SH-SY5Y (cell line): ENCODE measurements around the gene EDNRA.

Experiments used
- GATA2 ChIP-seq: IDR thresholded peaks from 2 replicates; pipeline ENCODE4 v1.6.1; 2011; ENCODE audit warnings: mild to moderate bottlenecking, low read depth, low read length
- GATA3 ChIP-seq: IDR thresholded peaks from 2 replicates; pipeline ENCODE4 v1.6.1; 2011; ENCODE audit warnings: low read depth, mild to moderate bottlenecking, low read length, moderate library complexity

Gene EDNRA

GRCh38 chr4:147487616-147488015 is 6.7 kb downstream of the EDNRA start:
- TF ChIP-seq GATA3: no peak
- no peak for TF ChIP-seq GATA2

DNA sequence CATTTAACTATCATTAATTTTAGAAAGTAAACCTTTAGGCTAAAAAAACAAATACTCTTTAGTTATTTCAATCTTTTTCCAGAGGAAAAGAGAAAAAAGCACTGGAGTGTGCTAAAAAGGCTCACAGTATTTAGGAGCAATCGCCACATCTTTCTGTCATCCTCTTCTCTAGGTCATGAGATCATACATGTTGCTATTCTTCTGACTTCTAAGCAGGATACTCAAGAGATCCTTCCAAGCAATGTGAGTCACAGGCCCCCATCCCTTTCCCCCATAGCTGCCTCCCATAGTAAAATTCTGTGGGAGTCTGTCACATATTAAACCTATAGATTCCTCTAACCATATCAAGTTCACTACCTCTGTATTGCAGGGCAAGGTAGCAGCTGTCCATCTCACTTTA is 7.7 kb downstream of the EDNRA start:
- TF ChIP-seq GATA3 (no peak), GATA2 (no peak)

- TF ChIP-seq GATA3 (no peak), GATA2 (no peak)
Observed at GRCh38 chr4:147491086-147491485, 10.2 kb downstream of the EDNRA start.

GRCh38 chr4:147492306-147492705 is 11.4 kb downstream of the EDNRA start:
- TF ChIP-seq GATA2 (no peak), GATA3 (no peak)

- no peak for TF ChIP-seq GATA3
- no peak for TF ChIP-seq GATA2
Observed at GRCh38 chr4:147492761-147493160, 11.9 kb downstream of the EDNRA start.

DNA sequence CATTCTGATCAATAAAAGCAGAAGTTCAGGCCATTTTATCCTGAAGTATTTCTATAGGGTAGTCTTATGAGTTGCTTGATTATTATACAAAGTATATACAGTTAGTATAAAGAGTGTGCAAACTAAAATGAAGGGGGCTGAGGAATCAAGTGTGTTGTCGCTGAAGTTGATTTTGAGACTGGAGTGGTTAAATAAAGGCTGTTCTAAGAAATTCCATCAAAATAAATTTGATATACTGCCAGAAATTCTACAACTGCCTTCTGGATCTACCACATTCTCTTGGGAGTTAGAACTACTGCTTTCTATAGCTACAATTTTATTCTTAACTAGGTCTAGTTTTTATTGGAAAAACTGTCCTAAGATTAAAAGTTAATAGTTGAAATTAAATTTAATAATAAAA is 12.4 kb downstream of the EDNRA start:
- no peak for TF ChIP-seq GATA2
- TF ChIP-seq GATA3: no peak

- TF ChIP-seq GATA2 (no peak), GATA3 (no peak)
Observed at GRCh38 chr4:147494301-147494700, 13.4 kb downstream of the EDNRA start.

DNA sequence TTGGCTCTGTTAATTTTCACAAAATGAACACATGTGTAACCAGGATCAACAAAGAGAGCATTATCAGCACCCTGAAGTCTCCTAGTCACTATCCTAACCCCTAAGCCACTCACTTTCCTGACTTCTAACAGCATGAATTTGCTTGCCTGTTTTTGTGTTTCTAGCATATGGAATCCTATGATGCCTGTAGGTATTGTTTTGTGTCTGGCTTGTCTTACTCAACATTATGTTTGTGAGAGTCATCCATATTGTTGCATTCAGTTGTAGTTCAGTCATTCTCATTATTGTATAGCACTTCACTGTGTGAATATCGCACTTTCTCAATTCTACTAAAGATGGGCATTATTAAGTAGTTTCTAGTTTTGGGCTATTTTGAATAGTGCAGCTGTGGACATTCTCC is 15.6 kb downstream of the EDNRA start:
- TF ChIP-seq GATA2 (no peak), GATA3 (no peak)

DNA sequence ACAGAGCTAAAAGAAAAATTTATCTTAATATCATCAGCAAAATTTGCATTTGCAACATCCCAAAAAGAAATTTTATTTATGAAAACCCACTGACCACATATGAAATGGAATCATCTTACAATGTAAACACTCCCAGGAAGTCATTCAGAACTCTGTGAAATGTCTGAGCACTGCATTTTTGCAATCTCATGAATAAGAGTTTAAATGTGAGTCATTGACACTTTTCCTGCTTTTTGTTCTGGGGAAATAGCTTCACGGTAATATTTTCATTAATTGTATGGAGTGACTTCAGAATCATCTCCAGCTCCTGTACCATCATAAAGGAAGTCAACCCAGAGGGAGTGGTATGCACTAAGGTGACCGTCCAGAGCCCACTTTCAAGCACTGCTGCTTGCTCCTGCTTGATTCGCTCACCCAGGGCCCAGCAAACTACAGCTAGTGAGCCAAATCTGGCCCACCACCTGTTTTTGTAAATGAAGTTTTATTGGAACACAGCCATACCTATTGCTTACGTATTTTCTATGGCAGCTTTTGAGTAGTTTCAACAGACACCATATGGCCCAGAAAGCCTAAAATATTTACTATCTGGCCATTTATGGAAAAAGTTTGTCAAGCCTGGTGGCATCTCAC is 17.2 kb downstream of the EDNRA start:
- TF ChIP-seq GATA2 (no peak), GATA3 (no peak)

DNA sequence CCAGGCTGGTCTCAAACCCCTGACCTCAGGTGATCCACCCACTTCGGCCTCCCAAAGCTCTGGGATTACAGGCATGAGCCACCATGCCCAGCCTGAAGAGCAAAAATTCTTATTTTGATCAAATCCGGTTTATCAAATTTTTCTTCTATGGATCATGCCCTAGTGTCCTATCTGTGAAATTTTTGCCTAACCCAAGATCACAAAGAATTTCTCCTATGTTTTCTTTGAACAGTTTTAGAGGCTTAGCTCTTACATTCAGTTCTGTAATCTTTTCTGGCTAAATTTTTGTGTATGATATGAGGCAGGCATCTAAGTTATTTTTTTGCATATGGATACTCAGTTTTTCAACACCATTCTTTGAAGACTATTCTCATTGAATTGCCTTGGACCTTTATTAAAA is 27.4 kb downstream of the EDNRA start:
- no peak for TF ChIP-seq GATA2
- no peak for TF ChIP-seq GATA3

- no peak for TF ChIP-seq GATA2
- TF ChIP-seq GATA3: no peak
Observed at GRCh38 chr4:147509386-147509785, 28.5 kb downstream of the EDNRA start.

DNA sequence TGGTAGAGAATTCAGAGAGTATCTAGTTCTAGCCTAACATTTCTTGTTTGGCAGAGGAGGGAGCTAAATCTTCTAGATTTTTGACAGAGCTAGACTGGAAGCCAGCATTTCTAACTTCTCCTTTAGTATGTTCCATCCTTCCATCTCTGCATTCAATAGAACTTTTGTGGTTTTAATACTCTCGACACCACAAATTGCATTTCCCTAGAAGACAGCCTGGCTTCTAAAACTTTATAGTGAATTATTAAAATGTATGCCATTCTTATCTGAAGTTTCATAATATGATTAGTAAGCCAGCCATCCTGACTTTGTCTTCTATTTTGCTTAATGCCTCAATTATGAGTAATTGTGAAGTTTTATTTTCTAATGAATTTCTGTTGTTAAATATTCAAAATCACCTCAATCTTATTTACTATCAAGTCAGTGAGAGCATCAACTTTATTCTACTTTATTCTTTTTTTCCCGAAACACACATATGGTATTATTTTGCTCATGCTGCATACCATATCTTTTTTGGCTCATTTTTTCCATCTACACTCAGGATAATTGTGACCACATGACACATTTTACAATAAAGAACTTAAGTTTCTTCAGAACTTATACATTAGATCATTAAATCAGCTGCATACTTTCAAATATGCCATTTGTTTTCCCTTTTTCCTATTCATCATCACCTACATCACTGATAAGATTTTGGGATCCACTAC is 30.2 kb downstream of the EDNRA start:
- TF ChIP-seq GATA3: no peak
- TF ChIP-seq GATA2: no peak

- TF ChIP-seq GATA3: no peak
- no peak for TF ChIP-seq GATA2
Observed at GRCh38 chr4:147513091-147513490, 32.2 kb downstream of the EDNRA start.

DNA sequence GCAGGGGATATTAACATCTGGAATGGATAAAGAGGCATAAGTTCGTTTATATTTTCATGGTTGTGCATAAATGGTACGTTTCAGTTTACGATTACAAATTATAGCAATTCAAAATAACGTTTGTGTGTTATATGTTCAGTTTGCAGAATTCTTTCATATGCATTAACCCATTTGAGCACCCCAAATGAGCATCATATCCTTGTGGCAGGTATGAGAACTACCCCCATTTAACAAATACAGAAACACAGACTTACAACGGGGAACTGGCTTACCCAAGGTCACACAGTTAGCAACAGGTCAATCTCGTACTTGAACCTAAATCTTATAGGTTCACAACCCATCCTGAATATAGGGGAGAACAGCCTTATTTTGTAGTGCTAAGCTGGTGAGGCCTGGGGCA is 33.1 kb downstream of the EDNRA start:
- TF ChIP-seq GATA3 (no peak), GATA2 (no peak)

DNA sequence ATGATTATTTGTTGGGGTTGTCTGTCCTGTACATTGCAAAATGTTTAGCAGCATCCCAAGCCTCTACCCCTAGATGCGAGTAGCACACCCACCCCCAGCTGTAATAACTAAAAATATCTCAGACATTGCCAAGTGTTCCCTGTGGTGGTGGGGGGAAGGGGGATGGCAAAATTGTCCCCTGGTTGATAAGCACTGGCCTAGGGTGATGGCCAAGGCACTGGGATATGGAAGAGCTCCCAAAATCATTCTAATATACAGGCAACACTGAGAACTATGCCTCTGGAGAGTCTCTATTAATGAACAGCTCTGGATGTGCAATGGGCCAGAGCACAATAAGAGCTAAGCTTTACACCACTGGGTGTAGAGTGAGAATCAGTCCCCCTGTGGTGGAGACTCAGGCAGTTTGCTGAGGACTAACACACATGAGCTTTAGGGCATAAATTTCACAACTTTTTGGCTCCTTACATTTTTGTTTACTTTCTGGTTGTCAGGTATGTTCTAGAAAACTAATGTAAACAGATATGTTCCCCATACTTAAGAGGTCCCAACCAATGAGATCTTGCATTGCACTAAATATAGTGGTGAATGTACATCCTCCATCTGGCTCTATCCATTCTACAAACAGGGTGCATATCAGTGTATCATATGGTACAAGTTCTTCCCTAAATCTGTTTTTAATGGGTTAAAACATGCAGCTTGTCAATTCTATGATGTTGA is 34.5 kb downstream of the EDNRA start:
- TF ChIP-seq GATA2: no peak

DNA sequence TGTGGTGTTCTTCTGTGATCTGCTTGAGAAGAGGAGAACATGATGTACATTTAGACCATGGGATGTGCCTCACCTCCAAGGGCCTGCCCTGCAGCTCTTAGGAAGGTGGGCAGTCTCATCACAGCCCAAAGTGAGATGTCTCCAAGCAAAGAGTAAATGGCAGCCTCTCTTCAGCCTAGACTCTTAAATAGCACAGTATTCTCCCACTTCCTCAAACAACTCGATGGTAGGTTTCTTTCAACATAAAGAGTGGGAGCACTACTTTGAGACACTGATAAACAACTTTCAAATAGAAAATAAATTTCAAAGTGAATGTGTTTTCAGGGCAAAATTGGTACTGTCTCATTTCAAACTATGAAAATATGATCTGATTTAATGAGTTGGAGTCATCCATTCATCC is 35.2 kb downstream of the EDNRA start:
- no peak for TF ChIP-seq GATA3
- TF ChIP-seq GATA2: no peak
